Right cardiac atrium (tissue), 5 donors: ENCODE data around the gene PAH. TPM values are rescaled to one million over a fixed set of nuclear protein-coding genes. Genes with fewer than 3 reads are reported as not detected.

Experiments
- ATAC-seq, 2 donors: fragments of 200-7000 bp; cut with Tn5 transposase; one replicate each; pipeline versions ENCODE4 v1.8.0 to v1.9.1; 2020; ENCODE audit warnings: moderate library complexity in 2 of 2, mild to moderate bottlenecking in 1 of 2
- DNase-seq, 3 donors: peaks; one replicate each; pipeline ENCODE4 v3.0.0-alpha.2; 2020
- H3K27ac ChIP-seq: one replicate; pipeline ENCODE4 v1.5.1; 2013; ENCODE audit warnings: mild to moderate bottlenecking, low read length, control low read depth, moderate library complexity
- H3K27me3 ChIP-seq: one replicate; pipeline ENCODE4 v1.6.1; 2013; ENCODE audit not compliant: control insufficient read depth, insufficient read depth
- H3K4me1 ChIP-seq: one replicate; pipeline ENCODE4 v1.6.1; 2013; ENCODE audit warnings: low read length; ENCODE audit not compliant: control insufficient read depth, insufficient read depth
- H3K4me3 ChIP-seq: one replicate; pipeline ENCODE4 v1.5.1; 2013; ENCODE audit warnings: low read length, control low read depth
- H3K9me3 ChIP-seq: one replicate; pipeline ENCODE4 v1.6.1; 2013; ENCODE audit warnings: low read length; ENCODE audit not compliant: control insufficient read depth
- WGBS: extraction: QIAGEN DNeasy Blood & Tissue Kit; methylation state at CpG from one replicate; pipeline ENCODE4 v1.1.7; 2013; 5-methylcytosine and 5-hydroxymethylcytosine counted together
- intact Hi-C, 4 donors: fragments of 100-400 bp; cut with DNase I; formaldehyde crosslinking; loops; one replicate each; pipeline versions ENCODE4 v1.11.0 to v1.14.0; 2022 to 2023
- polyA plus RNA-seq: library from polyadenylated mRNA; stranded (reverse); fragments of 200-250 nt; gene quantifications from one replicate; pipeline ENCODE4 v1.2.3, GENCODE V29; 2013
- total RNA-seq, 4 donors: library from RNA; stranded (reverse); fragmentation: NEBNext Ultra II Directional; extraction: Animal tissue kit (Norgen Biotek cat#: 25700); gene quantifications; one replicate each; pipeline ENCODE4 v1.2.1, GENCODE V29; 2021
- donor health status: healthy with polysubstance abuse.
- donor health status: DM: no; HTN: yes; CAD: no.
- donor health status: DM: no; HTN: no; CAD: no.
- donor health status: DM: no; HTN: yes; CAD: no; lungs with severe emphysema.
- donor health status: DM: yes; HTN: yes; CAD: no.

PAH gene
- total and polyA plus RNA-seq, 5 donors = 1.2 TPM; not detected in 4

DNA sequence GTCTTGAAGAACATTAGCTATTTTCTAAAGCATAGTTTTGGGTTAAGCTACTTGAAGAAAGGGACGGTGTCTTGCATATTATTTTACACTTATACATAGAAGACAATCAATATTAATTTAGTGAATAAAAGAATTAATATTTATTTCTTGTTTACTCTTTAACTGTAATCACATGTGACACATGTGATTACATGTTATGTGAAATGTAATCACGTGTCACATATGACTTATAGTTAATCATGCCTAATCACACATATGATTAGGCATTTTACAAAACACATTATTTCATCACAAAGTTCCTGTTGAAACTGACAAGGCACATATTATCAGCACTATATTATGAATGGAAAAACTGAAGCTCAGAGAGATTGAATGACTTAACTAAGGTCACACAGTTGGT lies 4.8 kb downstream of the PAH start:
- H3K27ac ChIP-seq = no peak overlapping the region
- intact Hi-C loops = no loop called here
- no peaks in the 10 kb centered on the region for H3K27me3 ChIP-seq
- H3K4me3 ChIP-seq = no peak overlapping the region
- WGBS = 69% methylated on average over 2 of the region's 2 CpGs
- H3K9me3 ChIP-seq = no peaks in the 10 kb centered on the region
- H3K4me1 ChIP-seq = no peaks in the 10 kb centered on the region
- no peak for DNase-seq
- no peak for ATAC-seq

DNA sequence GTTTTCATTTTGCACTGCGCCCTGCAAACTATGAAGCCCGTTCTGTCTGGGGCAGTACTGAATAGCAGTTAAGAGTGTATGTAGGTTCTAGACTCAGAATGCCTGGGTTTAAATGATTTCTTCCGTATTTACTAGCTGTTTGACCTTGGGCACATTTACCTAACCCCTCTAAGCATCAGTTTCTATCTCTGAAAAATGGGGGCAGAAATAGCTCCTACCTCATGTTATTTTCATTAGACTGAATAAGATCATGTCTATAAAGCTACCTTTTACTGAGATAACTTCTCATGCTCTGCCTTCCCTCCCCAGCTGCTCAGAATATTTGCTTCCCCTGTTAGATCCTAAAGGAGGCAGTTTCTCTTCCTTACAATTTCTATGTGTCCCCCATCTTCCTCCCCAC lies 5.7 kb downstream of the PAH start:
- no peak overlapping the region for H3K4me3 ChIP-seq
- intact Hi-C loops = no loop called here
- DNase-seq (no peak), ATAC-seq (no peak)
- H3K27ac ChIP-seq = no peak overlapping the region
- no peaks in the 10 kb centered on the region for H3K4me1 ChIP-seq
- no peaks in the 10 kb centered on the region for H3K9me3 ChIP-seq
- 84% methylated on average over 3 of the region's 3 CpGs for WGBS
- no peaks in the 10 kb centered on the region for H3K27me3 ChIP-seq

DNA sequence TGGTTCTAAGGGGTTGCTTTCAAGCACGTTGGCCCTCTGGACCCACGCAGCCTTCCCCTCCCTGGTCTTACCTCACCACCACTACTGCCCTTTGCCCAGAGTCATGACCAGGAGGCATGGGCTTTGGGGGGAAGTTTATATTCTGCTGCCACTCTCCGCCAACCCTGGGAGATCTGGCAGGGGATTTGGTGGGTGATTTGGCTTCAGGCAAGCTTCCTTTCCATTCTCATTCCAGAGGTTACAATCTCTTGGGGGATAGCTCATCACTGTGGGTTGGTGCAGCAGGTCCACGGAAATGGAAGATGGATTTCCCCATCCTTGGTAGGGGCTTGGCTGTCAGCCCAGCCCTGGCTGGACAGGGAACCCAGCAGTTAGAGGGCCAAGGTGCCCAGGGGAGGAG lies 6.3 kb downstream of the PAH start:
- Histone ChIP-seq H3K9me3 (no peaks in the 10 kb centered on the region), H3K4me1 (no peaks in the 10 kb centered on the region), H3K27ac (no peak overlapping the region), H3K27me3 (no peaks in the 10 kb centered on the region), H3K4me3 (no peak overlapping the region)
- DNase-seq (no peak), ATAC-seq (no peak)
- WGBS = 81% methylated on average over 4 of the region's 4 CpGs
- intact Hi-C loops = no loop called here

DNA sequence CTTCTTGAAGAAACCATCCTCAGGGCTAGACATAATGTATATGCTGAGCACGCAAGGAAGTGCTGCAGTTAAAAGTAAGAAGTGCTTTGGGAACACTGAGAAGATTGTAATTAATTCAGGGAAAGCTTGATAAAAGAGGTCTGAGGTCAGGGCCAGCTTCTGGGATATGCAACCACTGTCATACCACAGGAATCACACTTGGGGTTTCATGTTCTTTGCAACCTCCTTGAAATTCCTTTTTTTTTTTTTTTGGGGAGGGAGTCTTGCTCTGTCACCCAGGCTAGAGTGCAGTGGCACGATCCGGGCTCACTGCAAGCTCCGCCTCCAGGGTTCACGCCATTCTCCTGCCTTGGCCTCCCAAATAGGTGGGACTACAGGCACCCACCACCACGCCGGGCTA lies 6.9 kb downstream of the PAH start:
- 87% methylated on average over 7 of the region's 7 CpGs for WGBS
- H3K27me3 ChIP-seq = no peaks in the 10 kb centered on the region
- DNase-seq (no peak), ATAC-seq (no peak)
- no peak overlapping the region for H3K27ac ChIP-seq
- H3K4me3 ChIP-seq = no peak overlapping the region
- intact Hi-C loops = no loop called here
- H3K4me1 ChIP-seq = no peaks in the 10 kb centered on the region
- no peaks in the 10 kb centered on the region for H3K9me3 ChIP-seq

DNA sequence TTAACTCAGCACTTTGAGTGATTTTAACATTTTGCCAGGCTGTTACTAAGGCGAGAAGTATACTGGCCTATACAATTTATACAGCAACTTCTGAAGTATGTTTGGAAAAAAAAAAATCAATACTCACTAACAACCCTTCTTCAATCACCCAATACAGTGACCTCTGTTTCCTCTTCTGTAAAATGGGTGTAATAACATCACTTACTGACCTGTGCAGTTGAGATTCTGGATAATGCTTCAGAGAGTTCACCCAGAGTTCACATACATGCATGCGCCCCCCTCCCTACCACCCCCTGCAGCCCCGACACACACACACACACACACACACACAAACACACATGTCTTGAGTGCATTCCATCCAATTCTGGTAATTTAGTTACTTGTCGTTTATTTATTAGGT lies 9.1 kb downstream of the PAH start:
- Histone ChIP-seq H3K27ac (no peak overlapping the region), H3K9me3 (no peaks in the 10 kb centered on the region), H3K4me3 (no peak overlapping the region), H3K4me1 (no peaks in the 10 kb centered on the region), H3K27me3 (no peaks in the 10 kb centered on the region)
- ATAC-seq (no peak), DNase-seq (no peak)
- intact Hi-C loops = no loop called here
- WGBS = 80% methylated on average over 4 of the region's 4 CpGs

DNA sequence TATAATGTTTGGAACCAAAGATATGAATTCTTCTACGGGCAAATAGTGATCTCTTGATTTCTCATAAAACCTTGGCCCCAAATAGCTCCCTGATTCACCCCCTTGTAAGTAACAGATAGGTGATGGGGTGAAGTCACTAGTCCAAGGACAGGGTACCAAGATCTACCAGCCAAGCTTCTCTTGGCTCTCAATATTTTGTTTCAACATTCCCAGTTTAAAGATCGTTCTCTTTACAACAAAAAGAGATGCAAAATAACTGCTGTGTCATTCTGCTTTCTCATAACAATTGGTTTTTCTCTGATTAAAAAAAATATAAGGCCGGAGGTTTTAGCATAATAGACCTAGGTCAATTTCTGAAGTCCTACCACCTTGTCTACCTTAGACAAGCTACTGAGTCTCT lies 11.8 kb downstream of the PAH start:
- WGBS = 75% methylated on average over 3 of the region's 3 CpGs
- H3K27me3 ChIP-seq = no peaks in the 10 kb centered on the region
- no peaks in the 10 kb centered on the region for H3K9me3 ChIP-seq
- no peak overlapping the region for H3K27ac ChIP-seq
- H3K4me3 ChIP-seq = no peak overlapping the region
- H3K4me1 ChIP-seq = no peaks in the 10 kb centered on the region
- intact Hi-C loops = no loop called here
- ATAC-seq (no peak), DNase-seq (no peak)

DNA sequence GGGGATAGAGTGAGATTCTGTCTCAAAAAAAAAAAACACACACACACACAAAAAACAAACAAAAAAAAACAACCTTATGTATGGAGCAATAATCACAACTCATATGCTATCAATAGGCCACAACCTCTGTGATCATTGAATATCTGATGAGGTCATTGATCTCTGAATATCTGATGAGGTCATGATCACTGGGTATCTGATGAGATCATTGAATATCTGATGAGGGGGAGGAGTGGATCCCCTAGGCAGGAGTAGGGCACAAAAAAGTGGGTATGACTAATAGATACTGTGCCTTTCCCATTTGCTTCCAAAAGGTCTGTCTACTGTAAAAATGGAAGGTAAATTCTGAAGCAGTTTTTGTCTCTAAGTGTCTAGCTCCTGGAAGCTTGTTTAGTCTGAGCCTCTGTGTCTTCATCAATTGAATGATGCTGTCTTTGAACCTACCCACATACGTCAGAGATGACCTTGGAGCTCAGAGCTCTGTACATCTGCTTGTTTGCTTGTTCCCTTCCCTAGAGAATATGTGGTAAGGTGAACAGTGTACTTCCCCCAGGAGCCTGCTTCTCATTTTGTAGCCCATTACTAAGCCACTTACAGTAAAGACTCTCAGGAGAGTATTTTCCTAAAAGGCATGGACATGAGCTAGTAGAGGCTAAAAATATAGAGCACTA lies 13.6 kb downstream of the PAH start:
- H3K27me3 ChIP-seq = no peaks in the 10 kb centered on the region
- intact Hi-C loops = no loop called here
- no peaks in the 10 kb centered on the region for H3K4me1 ChIP-seq
- ATAC-seq (no peak), DNase-seq (no peak)
- H3K27ac ChIP-seq = no peak overlapping the region
- 68% methylated on average over 1 of the region's 1 CpG for WGBS
- no peaks in the 10 kb centered on the region for H3K9me3 ChIP-seq
- H3K4me3 ChIP-seq = no peak overlapping the region

DNA sequence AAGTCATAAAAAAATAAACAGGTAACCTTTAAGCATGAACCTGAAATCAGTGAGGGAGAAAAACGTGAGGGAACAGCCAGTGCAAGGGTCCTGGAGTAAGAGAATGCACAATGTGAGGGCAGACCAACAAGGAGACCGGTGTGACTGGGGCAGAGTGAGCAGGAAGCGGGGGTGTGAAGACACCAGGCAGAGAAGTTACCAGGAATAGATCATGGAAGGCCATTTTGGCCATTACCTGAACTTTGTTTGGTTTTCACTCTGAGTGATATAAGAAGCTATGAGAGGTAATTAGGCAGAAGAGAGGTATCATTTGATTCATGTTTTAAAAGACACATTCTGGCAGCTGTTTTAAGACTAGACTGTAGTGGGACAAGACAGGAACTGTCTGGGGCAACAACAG lies 15.0 kb downstream of the PAH start:
- no peaks in the 10 kb centered on the region for H3K27me3 ChIP-seq

DNA sequence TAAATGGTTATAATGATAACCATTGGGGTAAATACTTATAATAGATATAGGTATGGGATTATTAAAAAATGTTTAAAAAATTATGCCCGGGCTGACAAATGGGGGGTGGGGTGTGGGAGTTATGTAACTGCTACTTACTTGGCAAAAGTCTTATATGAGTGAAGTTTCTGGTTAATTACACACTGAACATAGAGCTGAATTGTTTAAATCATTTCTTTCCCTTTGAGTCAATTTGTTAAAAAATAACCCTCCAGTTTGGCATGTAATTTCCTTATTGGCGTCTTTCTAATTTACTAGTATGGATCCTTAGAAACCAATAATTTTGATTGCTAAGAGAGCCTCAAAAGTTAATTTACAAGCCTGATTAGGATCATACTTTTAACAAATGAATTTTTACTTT lies 16.7 kb downstream of the PAH start:
- WGBS = 86% methylated on average over 2 of the region's 2 CpGs
- Histone ChIP-seq H3K27me3 (no peaks in the 10 kb centered on the region), H3K9me3 (no peaks in the 10 kb centered on the region), H3K4me1 (no peaks in the 10 kb centered on the region), H3K4me3 (no peak overlapping the region), H3K27ac (no peak overlapping the region)
- intact Hi-C loops = no loop called here
- ATAC-seq (no peak), DNase-seq (no peak)

More for the DNA sequence above, 15.0 kb downstream of the PAH start:
- ATAC-seq = no peak
- 66% methylated on average over 3 of the region's 3 CpGs for WGBS
- intact Hi-C loops = no loop called here
- DNase-seq = no peak
- Histone ChIP-seq H3K4me1 (no peaks in the 10 kb centered on the region), H3K27ac (no peak overlapping the region), H3K4me3 (no peak overlapping the region), H3K9me3 (no peaks in the 10 kb centered on the region)

DNA sequence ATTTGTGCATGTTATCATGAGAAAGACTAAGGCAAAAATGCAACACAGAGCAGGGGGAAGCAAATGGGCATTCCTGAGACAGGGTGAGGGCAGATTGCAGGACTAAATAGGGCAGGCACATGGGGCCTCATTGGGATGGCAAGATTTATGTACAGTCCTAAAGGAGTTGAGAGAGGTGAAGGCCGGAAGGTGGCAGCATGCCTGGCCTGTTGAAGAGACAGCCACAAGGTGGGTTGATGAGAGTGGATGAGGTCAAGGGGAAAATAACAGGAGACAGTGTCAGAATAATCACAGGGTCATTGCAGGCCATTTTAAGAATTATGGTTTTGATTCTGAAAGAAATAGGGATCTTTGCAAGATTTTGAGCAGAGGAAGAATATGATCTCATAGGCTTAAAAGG lies 21.0 kb downstream of the PAH start:
- ATAC-seq = no peak
- WGBS = 79% methylated on average over 1 of the region's 1 CpG
- no peak for DNase-seq

DNA sequence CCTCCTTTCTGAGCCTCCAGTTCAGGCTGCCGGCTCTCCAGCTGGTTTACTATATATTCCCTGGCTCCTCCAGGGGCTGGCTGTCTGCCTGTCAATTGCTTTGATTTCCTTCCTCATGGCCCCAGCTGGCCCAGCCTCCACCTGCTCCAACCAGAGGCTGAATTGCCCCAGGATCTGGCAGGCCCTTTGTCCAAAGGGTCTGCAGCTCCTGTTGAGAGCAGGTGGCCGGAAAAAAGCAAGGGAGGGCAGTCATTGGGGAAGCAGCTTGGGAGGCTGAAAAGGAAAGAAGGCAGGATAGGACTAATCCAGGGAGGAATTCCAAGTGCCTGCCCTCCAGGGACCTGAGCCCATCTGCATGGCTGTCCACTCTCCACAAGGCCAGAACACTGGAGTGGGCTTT lies 25.3 kb downstream of the PAH start:
- ATAC-seq (no peak), DNase-seq (no peak)
- WGBS = 62% methylated on average over 2 of the region's 2 CpGs
- H3K4me3 ChIP-seq = no peak overlapping the region
- H3K9me3 ChIP-seq = no peaks in the 10 kb centered on the region
- H3K27ac ChIP-seq = no peak overlapping the region
- no peaks in the 10 kb centered on the region for H3K27me3 ChIP-seq
- H3K4me1 ChIP-seq = no peaks in the 10 kb centered on the region
- intact Hi-C loops = no loop called here

More for the DNA sequence above, 21.0 kb downstream of the PAH start:
- Histone ChIP-seq H3K27ac (no peak overlapping the region), H3K27me3 (no peaks in the 10 kb centered on the region), H3K9me3 (no peaks in the 10 kb centered on the region), H3K4me1 (no peaks in the 10 kb centered on the region), H3K4me3 (no peak overlapping the region)
- intact Hi-C loops = no loop called here

DNA sequence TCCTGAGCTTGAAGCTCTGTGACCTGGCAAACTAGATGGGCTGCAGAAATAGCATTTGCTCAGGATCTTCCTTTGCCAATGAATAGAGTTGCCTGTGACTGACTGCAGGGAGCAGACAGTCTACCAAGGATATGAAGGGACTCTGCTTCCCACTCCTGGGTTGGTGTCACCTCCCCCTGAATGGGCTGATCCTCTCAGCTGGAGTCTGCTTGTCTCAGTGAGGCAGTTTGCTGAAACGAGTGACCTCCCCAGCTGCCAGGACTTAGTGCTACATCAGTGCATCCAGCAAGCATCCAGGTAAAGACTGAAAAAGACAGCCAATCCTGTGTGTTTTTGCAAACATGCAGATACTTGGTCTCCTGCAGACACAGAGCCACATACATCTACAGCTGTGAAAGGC lies 28.5 kb downstream of the PAH start:
- no peak overlapping the region for H3K4me3 ChIP-seq
- no peaks in the 10 kb centered on the region for H3K4me1 ChIP-seq
- H3K9me3 ChIP-seq = no peaks in the 10 kb centered on the region
- ATAC-seq = no peak
- 3% methylated on average over 1 of the region's 1 CpG for WGBS
- intact Hi-C loops = loop anchor here in 1 of 4 donors (5.0 kb wide), 1 partner anchor 659 kb away; no protein-coding TSS in a partner anchor
- no peak for DNase-seq
- H3K27me3 ChIP-seq = no peaks in the 10 kb centered on the region
- H3K27ac ChIP-seq = no peak overlapping the region
